ENCODE measurements around the gene RHEB. TPM values are rescaled to one million over a fixed set of nuclear protein-coding genes. Genes with fewer than 3 reads are reported as not detected.

The RHEB gene
- total and polyA plus RNA-seq, 2 experiments from 2014 or later = 101 to 239 TPM

GRCh38 chr7:151447312-151447711 is 72.4 kb downstream of the RHEB start:
- Histone ChIP-seq H3F3A (replicated peaks; ENCODE audit: low read depth) (0 out of 2 replicates have a peak, but pooled peaks cover 4% of the 10 kb centered on the region), H4K20me1 (replicated peaks; ENCODE audit: insufficient read depth) (no peaks in the 10 kb centered on the region), H3K79me2 (replicated peaks; ENCODE audit: insufficient read depth) (no peaks in the 10 kb centered on the region), H2AFZ (no peak overlapping the region), H3K27me3 (ENCODE audit: insufficient read depth) (peaks cover 12% of the 10 kb centered on the region), H3K27ac (ENCODE audit: low read depth) (no peak overlapping the region), H3K4me3 (no peak overlapping the region), H3K4me2 (no peak overlapping the region), H3K36me3 (ENCODE audit: insufficient read depth) (no peaks in the 10 kb centered on the region), H3K9me2 (ENCODE audit: insufficient read depth) (no peaks in the 10 kb centered on the region), H3K4me1 (ENCODE audit: insufficient read depth) (no peaks in the 10 kb centered on the region; the same call in 1 of the 2 replicates)
- TF ChIP-seq STAT1 (IDR thresholded peaks at IDR 0.05; ENCODE audit: unreplicated experiment) (no peak), EZH2 (IDR thresholded peaks at IDR 0.05; ENCODE audit: low read depth, unreplicated experiment) (no peak), JUNB (IDR thresholded peaks at IDR 0.05; ENCODE audit: unreplicated experiment) (no peak), ZNF331 (CRISPR knock-in tag; IDR thresholded peaks at IDR 0.05; ENCODE audit: low read depth) (no peak), POLR2AphosphoS5 (IDR thresholded peaks at IDR 0.05; ENCODE audit: low read depth) (no peak), REST (IDR thresholded peaks at IDR 0.05; ENCODE audit: unreplicated experiment) (no peak)
- Mint-ChIP-seq H3K9me3 (no peaks in the 10 kb centered on the region), H3K4me1 (peaks cover 6% of the 10 kb centered on the region), H3K27me3 (ENCODE audit: insufficient read depth, low read depth, poor library complexity) (peaks cover 10% of the 10 kb centered on the region), H3K36me3 (ENCODE audit: low read depth) (no peaks in the 10 kb centered on the region; the same call in 2 of the 3 replicates), H3K27ac (no peak overlapping the region), H3K4me3 (no peak overlapping the region)
- DNase-seq (ENCODE audit: low spot score) = no peak
- no peak for ATAC-seq

DNA sequence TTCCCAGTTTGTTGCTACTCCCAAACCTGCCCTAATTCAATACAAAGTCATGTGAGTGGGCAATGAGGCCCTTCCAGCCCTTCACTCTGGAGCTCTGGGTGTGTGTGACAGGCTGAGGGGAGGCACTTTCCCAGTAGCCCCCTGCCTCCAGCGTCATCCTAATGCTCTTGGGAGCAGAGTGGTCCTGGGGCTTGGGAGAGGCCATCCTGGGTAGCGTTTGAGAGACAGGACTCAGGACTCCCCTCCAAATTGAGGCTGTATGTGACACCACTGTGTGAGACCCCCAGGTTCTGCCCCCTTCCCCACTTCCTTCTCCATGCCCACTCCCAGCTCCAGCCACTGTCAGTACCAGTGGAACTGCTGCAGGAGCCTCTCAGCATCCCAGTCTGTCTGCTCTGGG is 73.3 kb downstream of the RHEB start:
- ATAC-seq (no peak), DNase-seq (ENCODE audit: low spot score) (no peak)
- Histone ChIP-seq H3K27me3 (ENCODE audit: insufficient read depth) (peaks cover 12% of the 10 kb centered on the region), H3K4me1 (ENCODE audit: insufficient read depth) (peaks cover 6% of the 10 kb centered on the region), H3K79me2 (replicated peaks; ENCODE audit: insufficient read depth) (no peaks in the 10 kb centered on the region), H4K20me1 (replicated peaks; ENCODE audit: insufficient read depth) (no peaks in the 10 kb centered on the region), H3K4me2 (no peak overlapping the region), H3F3A (replicated peaks; ENCODE audit: low read depth) (0 out of 2 replicates have a peak, but pooled peaks cover 4% of the 10 kb centered on the region), H2AFZ (no peak overlapping the region), H3K9me2 (ENCODE audit: insufficient read depth) (no peaks in the 10 kb centered on the region), H3K4me3 (no peak overlapping the region), H3K27ac (ENCODE audit: low read depth) (no peak overlapping the region), H3K36me3 (ENCODE audit: insufficient read depth) (no peaks in the 10 kb centered on the region)
- Mint-ChIP-seq H3K4me3 (no peak overlapping the region), H3K36me3 (ENCODE audit: low read depth) (no peaks in the 10 kb centered on the region; the same call in 2 of the 3 replicates), H3K9me3 (no peaks in the 10 kb centered on the region), H3K27me3 (ENCODE audit: insufficient read depth, low read depth, poor library complexity) (peaks cover 6% of the 10 kb centered on the region), H3K4me1 (peaks cover 11% of the 10 kb centered on the region), H3K27ac (no peak overlapping the region)
- TF ChIP-seq STAT1 (IDR thresholded peaks at IDR 0.05; ENCODE audit: unreplicated experiment) = no peak

- no peaks in the 10 kb centered on the region for H3K9me3 Mint-ChIP-seq
- no peak overlapping the region for H3K4me2 ChIP-seq
- H3K4me3 ChIP-seq = no peak overlapping the region
- H3K4me3 Mint-ChIP-seq = no peak overlapping the region
- peaks cover 10% of the 10 kb centered on the region for H3K27me3 Mint-ChIP-seq (ENCODE audit: insufficient read depth, low read depth, poor library complexity)
- no peak overlapping the region for H3K27ac ChIP-seq (ENCODE audit: low read depth)
- H3K4me1 Mint-ChIP-seq = peaks cover 21% of the 10 kb centered on the region
- H4K20me1 ChIP-seq (replicated peaks; ENCODE audit: insufficient read depth) = no peaks in the 10 kb centered on the region
- peaks cover 15% of the 10 kb centered on the region for H3K4me1 ChIP-seq (ENCODE audit: insufficient read depth)
- H3K27me3 ChIP-seq (ENCODE audit: insufficient read depth) = peaks cover 12% of the 10 kb centered on the region
- no peaks in the 10 kb centered on the region for H3K79me2 ChIP-seq (replicated peaks; ENCODE audit: insufficient read depth)
- DNase-seq (ENCODE audit: low spot score) = no peak
- no peaks in the 10 kb centered on the region; the same call in 2 of the 3 replicates for H3K36me3 Mint-ChIP-seq (ENCODE audit: low read depth)
- H3K27ac Mint-ChIP-seq = no peak overlapping the region
- H3F3A ChIP-seq (replicated peaks; ENCODE audit: low read depth) = no peaks in the 10 kb centered on the region
- ATAC-seq = no peak
- H2AFZ ChIP-seq = no peak overlapping the region
- H3K36me3 ChIP-seq (ENCODE audit: insufficient read depth) = no peaks in the 10 kb centered on the region
- H3K9me2 ChIP-seq (ENCODE audit: insufficient read depth) = no peaks in the 10 kb centered on the region
- TF ChIP-seq, protein P1, sequence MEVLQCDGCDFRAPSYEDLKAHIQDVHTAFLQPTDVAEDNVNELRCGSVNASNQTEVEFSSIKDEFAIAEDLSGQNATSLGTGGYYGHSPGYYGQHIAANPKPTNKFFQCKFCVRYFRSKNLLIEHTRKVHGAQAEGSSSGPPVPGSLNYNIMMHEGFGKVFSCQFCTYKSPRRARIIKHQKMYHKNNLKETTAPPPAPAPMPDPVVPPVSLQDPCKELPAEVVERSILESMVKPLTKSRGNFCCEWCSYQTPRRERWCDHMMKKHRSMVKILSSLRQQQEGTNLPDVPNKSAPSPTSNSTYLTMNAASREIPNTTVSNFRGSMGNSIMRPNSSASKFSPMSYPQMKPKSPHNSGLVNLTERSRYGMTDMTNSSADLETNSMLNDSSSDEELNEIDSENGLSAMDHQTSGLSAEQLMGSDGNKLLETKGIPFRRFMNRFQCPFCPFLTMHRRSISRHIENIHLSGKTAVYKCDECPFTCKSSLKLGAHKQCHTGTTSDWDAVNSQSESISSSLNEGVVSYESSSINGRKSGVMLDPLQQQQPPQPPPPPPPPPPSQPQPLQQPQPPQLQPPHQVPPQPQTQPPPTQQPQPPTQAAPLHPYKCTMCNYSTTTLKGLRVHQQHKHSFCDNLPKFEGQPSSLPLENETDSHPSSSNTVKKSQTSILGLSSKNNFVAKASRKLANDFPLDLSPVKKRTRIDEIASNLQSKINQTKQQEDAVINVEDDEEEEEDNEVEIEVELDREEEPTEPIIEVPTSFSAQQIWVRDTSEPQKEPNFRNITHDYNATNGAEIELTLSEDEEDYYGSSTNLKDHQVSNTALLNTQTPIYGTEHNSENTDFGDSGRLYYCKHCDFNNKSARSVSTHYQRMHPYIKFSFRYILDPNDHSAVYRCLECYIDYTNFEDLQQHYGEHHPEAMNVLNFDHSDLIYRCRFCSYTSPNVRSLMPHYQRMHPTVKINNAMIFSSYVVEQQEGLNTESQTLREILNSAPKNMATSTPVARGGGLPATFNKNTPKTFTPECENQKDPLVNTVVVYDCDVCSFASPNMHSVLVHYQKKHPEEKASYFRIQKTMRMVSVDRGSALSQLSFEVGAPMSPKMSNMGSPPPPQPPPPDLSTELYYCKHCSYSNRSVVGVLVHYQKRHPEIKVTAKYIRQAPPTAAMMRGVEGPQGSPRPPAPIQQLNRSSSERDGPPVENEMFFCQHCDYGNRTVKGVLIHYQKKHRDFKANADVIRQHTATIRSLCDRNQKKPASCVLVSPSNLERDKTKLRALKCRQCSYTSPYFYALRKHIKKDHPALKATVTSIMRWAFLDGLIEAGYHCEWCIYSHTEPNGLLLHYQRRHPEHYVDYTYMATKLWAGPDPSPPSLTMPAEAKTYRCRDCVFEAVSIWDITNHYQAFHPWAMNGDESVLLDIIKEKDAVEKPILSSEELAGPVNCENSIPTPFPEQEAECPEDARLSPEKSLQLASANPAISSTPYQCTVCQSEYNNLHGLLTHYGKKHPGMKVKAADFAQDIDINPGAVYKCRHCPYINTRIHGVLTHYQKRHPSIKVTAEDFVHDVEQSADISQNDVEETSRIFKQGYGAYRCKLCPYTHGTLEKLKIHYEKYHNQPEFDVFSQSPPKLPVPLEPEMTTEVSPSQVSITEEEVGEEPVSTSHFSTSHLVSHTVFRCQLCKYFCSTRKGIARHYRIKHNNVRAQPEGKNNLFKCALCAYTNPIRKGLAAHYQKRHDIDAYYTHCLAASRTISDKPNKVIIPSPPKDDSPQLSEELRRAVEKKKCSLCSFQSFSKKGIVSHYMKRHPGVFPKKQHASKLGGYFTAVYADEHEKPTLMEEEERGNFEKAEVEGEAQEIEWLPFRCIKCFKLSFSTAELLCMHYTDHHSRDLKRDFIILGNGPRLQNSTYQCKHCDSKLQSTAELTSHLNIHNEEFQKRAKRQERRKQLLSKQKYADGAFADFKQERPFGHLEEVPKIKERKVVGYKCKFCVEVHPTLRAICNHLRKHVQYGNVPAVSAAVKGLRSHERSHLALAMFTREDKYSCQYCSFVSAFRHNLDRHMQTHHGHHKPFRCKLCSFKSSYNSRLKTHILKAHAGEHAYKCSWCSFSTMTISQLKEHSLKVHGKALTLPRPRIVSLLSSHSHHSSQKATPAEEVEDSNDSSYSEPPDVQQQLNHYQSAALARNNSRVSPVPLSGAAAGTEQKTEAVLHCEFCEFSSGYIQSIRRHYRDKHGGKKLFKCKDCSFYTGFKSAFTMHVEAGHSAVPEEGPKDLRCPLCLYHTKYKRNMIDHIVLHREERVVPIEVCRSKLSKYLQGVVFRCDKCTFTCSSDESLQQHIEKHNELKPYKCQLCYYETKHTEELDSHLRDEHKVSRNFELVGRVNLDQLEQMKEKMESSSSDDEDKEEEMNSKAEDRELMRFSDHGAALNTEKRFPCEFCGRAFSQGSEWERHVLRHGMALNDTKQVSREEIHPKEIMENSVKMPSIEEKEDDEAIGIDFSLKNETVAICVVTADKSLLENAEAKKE (CRISPR knock-in tag; IDR thresholded peaks at IDR 0.05) = no peak
- no peak for TF ChIP-seq JUNB (IDR thresholded peaks at IDR 0.05; ENCODE audit: unreplicated experiment)
- TF ChIP-seq CREB1 (CRISPR knock-in tag; IDR thresholded peaks at IDR 0.05; ENCODE audit: low read depth) = no peak
Measured at GRCh38 chr7:151444632-151445031, 75.1 kb downstream of the RHEB start.

Measured in GM23338 (cell line).